Kidney (tissue), 14 donors: ENCODE data around the gene CTNNA2. TPM values are rescaled to one million over a fixed set of nuclear protein-coding genes. Genes with fewer than 3 reads are reported as not detected.

Experiments
- DNase-seq, 5 donors: peaks; one replicate each; pipeline ENCODE4 v3.0.0-alpha.2; 2013 to 2020
- FAIRE-seq: peaks from 2 replicates; lab custom pipeline; 2012; peaks lifted over from hg19 to GRCh38; lab: Jason Lieb, UNC
- H3K27ac ChIP-seq, 2 donors: one replicate each; pipeline ENCODE4 v1.7.0; 2013; ENCODE audit warnings: low read depth in 2 of 2, low read length in 2 of 2, inconsistent platforms in 1 of 2
- H3K27me3 ChIP-seq: one replicate; pipeline ENCODE4 v1.7.1; 2013; ENCODE audit warnings: low read length, inconsistent platforms; ENCODE audit not compliant: control insufficient read depth, insufficient read depth
- H3K36me3 ChIP-seq, 3 donors: one replicate each; pipeline versions ENCODE4 v1.7.0 to v1.7.1; 2013; ENCODE audit warnings: low read length in 3 of 3, control low read depth in 1 of 3, inconsistent platforms in 1 of 3; ENCODE audit not compliant: insufficient read depth in 3 of 3, control insufficient read depth in 2 of 3
- H3K4me1 ChIP-seq, 3 donors: one replicate each; pipeline versions ENCODE4 v1.7.0 to v1.7.1; 2013; ENCODE audit warnings: low read length in 3 of 3, inconsistent platforms in 1 of 3, low read depth in 1 of 3; ENCODE audit not compliant: control insufficient read depth in 2 of 3, insufficient read depth in 2 of 3
- H3K4me3 ChIP-seq, 3 donors: one replicate each; pipeline versions ENCODE4 v1.7.0 to v1.8.1; 2013; ENCODE audit warnings: low read length in 3 of 3, control low read depth in 1 of 3, inconsistent platforms in 1 of 3
- H3K9ac ChIP-seq, 3 donors: one replicate each; pipeline versions ENCODE4 v1.7.0 to v1.7.1; 2013; ENCODE audit warnings: low read length in 3 of 3, control low read depth in 1 of 3, inconsistent platforms in 1 of 3
- H3K9me3 ChIP-seq, 3 donors: one replicate each; pipeline versions ENCODE4 v1.7.0 to v1.7.1; 2013; ENCODE audit warnings: low read length in 3 of 3, control low read depth in 1 of 3, inconsistent platforms in 1 of 3; ENCODE audit not compliant: control insufficient read depth in 2 of 3, insufficient read depth in 1 of 3
- intact Hi-C: fragments of 100-400 bp; cut with DNase I; formaldehyde crosslinking; loops from one replicate; pipeline ENCODE4 v1.11.1; 2022
- microRNA-seq: library from miRNA; unstranded; fragments of <30 nt; microRNA quantifications from one replicate; pipeline ENCODE4 v1.2.0, GENCODE V29; 2020
- polyA plus RNA-seq: library from polyadenylated mRNA; stranded (reverse); fragments of 350-450 nt; fragmentation: Illumina TruSeq; extraction: RNeasy Lipid Tissue Mini Kit (QIAGEN cat#74804); gene quantifications from one replicate; pipeline ENCODE4 v1.2.3, GENCODE V29; 2014; ENCODE audit warnings: low read depth, low replicate concordance; ENCODE audit not compliant: insufficient read depth
- total RNA-seq: library from RNA; stranded (reverse); fragmentation: NEBNext Ultra II Directional; extraction: Animal tissue kit (Norgen Biotek cat#: 25700); gene quantifications from one replicate; pipeline ENCODE4 v1.2.1, GENCODE V29; 2021
- TF ChIP-seq, protein P1 (sequence below): IDR thresholded peaks from 3 replicates; pipeline ENCODE4 v1.5.1; 2012; ENCODE audit warnings: mild to moderate bottlenecking, moderate library complexity, borderline replicate concordance; ENCODE audit not compliant: insufficient read depth; ENCODE audit errors: extremely low read depth
- donor health status: control.
- donor health status: control.
- donor health status: control.
- donor health status: control.
- donor health status: control.
- donor health status: DM: yes; HTN: yes; CAD: no.
- donor health status: Normal renal cell carcinoma (clear cell type).

CTNNA2 gene
- total and polyA plus RNA-seq, 2 donors from 2014 or later: 0.47 TPM; not detected in 1

DNA sequence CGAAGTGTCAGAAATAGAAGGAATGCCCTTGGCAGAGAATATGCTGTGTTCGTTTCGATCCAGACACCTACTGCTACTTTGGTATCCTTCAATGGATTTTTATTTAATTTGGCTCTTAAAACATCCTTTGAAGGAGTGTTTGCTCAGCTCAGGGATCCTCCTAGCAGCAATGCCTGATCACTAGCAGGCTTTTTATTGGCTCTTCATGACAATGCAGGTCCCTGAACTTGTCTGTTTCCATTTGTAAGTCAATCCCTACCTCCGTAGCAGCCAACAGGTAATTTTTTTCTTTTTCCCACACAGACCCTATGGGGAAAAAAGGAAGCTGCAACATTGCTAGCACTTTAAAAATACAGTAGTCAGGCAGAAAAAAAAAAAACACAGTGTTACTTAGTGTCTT, 1157.9 kb downstream of the CTNNA2 start:
- H3K4me3 ChIP-seq: no peak overlapping the region
- H3K27ac ChIP-seq: no peak overlapping the region
- H3K27me3 ChIP-seq: no peaks in the 10 kb centered on the region
- H3K9ac ChIP-seq: no peak overlapping the region
- intact Hi-C loops: no loop called here
- H3K9me3 ChIP-seq: no peaks in the 10 kb centered on the region
- H3K36me3 ChIP-seq: no peaks in the 10 kb centered on the region
- no peaks in the 10 kb centered on the region for H3K4me1 ChIP-seq
- TF ChIP-seq, protein P1, sequence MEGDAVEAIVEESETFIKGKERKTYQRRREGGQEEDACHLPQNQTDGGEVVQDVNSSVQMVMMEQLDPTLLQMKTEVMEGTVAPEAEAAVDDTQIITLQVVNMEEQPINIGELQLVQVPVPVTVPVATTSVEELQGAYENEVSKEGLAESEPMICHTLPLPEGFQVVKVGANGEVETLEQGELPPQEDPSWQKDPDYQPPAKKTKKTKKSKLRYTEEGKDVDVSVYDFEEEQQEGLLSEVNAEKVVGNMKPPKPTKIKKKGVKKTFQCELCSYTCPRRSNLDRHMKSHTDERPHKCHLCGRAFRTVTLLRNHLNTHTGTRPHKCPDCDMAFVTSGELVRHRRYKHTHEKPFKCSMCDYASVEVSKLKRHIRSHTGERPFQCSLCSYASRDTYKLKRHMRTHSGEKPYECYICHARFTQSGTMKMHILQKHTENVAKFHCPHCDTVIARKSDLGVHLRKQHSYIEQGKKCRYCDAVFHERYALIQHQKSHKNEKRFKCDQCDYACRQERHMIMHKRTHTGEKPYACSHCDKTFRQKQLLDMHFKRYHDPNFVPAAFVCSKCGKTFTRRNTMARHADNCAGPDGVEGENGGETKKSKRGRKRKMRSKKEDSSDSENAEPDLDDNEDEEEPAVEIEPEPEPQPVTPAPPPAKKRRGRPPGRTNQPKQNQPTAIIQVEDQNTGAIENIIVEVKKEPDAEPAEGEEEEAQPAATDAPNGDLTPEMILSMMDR: no peak
- FAIRE-seq (no peak), DNase-seq (no peak)

DNA sequence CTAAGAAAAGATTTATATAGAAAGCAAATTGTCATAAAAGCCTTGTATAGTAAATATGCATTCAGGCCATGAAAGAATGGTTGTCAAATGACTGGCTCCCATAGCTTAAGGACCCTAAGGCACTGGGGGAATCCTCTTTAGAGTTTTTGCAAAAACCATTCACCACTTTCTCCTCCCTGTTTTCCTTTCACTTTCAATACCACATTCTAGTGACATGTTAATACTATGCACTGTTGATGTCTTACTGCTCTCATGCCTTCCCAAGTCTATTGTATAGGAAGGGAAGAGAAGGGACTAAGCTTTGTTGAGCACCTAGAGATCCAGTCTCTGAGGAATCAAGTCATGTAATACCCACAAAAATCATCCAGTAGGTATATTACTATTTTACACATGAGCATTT, 1174.7 kb downstream of the CTNNA2 start:
- intact Hi-C loops: no loop called here
- no peak for FAIRE-seq
- Histone ChIP-seq H3K4me3 (no peak overlapping the region), H3K4me1 (no peaks in the 10 kb centered on the region), H3K27ac (no peak overlapping the region), H3K9me3 (no peaks in the 10 kb centered on the region), H3K36me3 (no peaks in the 10 kb centered on the region), H3K27me3 (no peaks in the 10 kb centered on the region), H3K9ac (no peak overlapping the region)
- no peak for DNase-seq
- TF ChIP-seq, protein P1: no peak

DNA sequence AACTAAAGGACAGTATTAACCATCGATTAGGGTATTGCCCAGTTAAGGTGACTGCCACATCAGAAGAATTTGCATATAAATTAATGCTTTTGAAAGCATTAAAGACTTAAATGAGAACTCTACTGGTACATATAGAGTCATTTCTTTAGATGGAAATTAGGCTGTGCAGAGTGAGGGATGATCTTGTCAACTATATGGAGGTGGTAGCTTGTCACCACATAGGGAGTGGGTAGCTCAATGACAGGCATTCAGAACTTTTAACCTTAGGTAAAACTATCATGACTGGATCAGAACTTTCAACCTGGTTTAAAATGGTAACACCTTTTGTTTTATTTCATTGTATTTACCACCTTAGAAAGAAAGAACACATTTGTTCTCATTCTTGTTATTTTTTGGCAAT, 1176.3 kb downstream of the CTNNA2 start:
- intact Hi-C loops: no loop called here
- no peak overlapping the region for H3K9ac ChIP-seq

More for the DNA sequence above, 1176.3 kb downstream of the CTNNA2 start:
- no peak overlapping the region for H3K4me3 ChIP-seq
- H3K36me3 ChIP-seq: no peaks in the 10 kb centered on the region
- DNase-seq (no peak), FAIRE-seq (no peak)
- TF ChIP-seq, protein P1: no peak
- H3K9me3 ChIP-seq: no peaks in the 10 kb centered on the region
- H3K27ac ChIP-seq: no peak overlapping the region
- H3K4me1 ChIP-seq: no peaks in the 10 kb centered on the region
- H3K27me3 ChIP-seq: no peaks in the 10 kb centered on the region

Small RNA genes lying within 50 kb of the gene (microRNA-seq; reads per million reads assigned to microRNA genes)
- gene MIR4264 (not detected), gene MIR8080 (not detected)
